HepG2 (cell line): ENCODE measurements around the gene FHIT. TPM values are rescaled to one million over a fixed set of nuclear protein-coding genes. Genes with fewer than 3 reads are reported as not detected.

Source experiments
- ATAC-seq: fragments of 200-7000 bp; cut with Tn5 transposase; 3 replicates; pipeline ENCODE4 v1.9.1; 2020; ENCODE audit warnings: mild to moderate bottlenecking, moderate library complexity
- BruUV-seq: library from RNA; stranded (reverse); fragments of 400-500 nt; replicated peaks from 2 replicates; lab custom pipeline; 2021; lab: Mats Ljungman, UMichigan
- CTCF ChIA-PET: fragments of 300-600 bp; formaldehyde crosslinking; extraction: SDS; loops from one replicate; lab custom pipeline; 2021; ENCODE audit warnings: low total read pairs, inconsistent platforms, low intra/inter-chr PET ratio; lab: Yijun Ruan, JAX
- POLR2A ChIA-PET: fragments of 350-600 bp; sonication (Branson Sonifier 250); formaldehyde crosslinking; loops from one replicate; lab custom pipeline; 2020; ENCODE audit warnings: antibody characterized with exemption, inconsistent platforms; lab: Yijun Ruan, JAX
- DNase-seq: peaks from one replicate; pipeline ENCODE4 v3.0.0-alpha.2; 2015; ENCODE audit warnings: low spot score
- FAIRE-seq: peaks from 3 replicates; lab custom pipeline; 2011; peaks lifted over from hg19 to GRCh38; lab: Jason Lieb, UNC
- H2AFZ ChIP-seq: one replicate; pipeline ENCODE4 v1.6.1; 2011; ENCODE audit warnings: low read length, inconsistent platforms
- H3K27ac ChIP-seq: fragments of 300-600 bp; 3 replicates; pipeline ENCODE4 v1.8.0; 2011; ENCODE audit warnings: mixed run types, mild to moderate bottlenecking, mixed read lengths, low read length, inconsistent platforms; ENCODE audit not compliant: insufficient read depth; ENCODE audit errors: extremely low read length
- H3K27me3 ChIP-seq, 2 experiments: fragments of 200-600 bp in 1 of 2; 2 replicates in 1 of 2; 3 replicates in 1 of 2; pipeline versions ENCODE4 v1.6.0 to v1.8.0; 2011; ENCODE audit warnings: low read length in 2 of 2, mild to moderate bottlenecking in 2 of 2, moderate library complexity in 2 of 2, inconsistent platforms in 1 of 2; ENCODE audit not compliant: insufficient read depth in 2 of 2, control insufficient read depth in 1 of 2
- H3K36me3 ChIP-seq, 2 experiments: fragments of 200-600 bp in 1 of 2; replicated peaks in 1 of 2; 2 replicates in 1 of 2; 3 replicates in 1 of 2; pipeline versions ENCODE4 v1.5.1 to v1.8.0; 2011; ENCODE audit warnings: low read length in 2 of 2, inconsistent platforms in 1 of 2; ENCODE audit not compliant: insufficient read depth in 2 of 2, control insufficient read depth in 1 of 2
- H3K4me1 ChIP-seq: 2 replicates; pipeline ENCODE4 v1.5.1; 2012; ENCODE audit warnings: low read length, inconsistent platforms; ENCODE audit not compliant: insufficient read depth
- H3K4me2 ChIP-seq: 2 replicates; pipeline ENCODE4 v1.6.0; 2011; ENCODE audit warnings: low read depth, low read length, inconsistent platforms
- H3K4me3 ChIP-seq, 3 experiments: fragments of 200-600 bp in 1 of 3; sonication (generic), shearing (Covaris generic) in 1 of 3; replicated peaks in 1 of 3; 2 replicates each; pipeline ENCODE4 v1.5.1; 2011 to 2016; ENCODE audit warnings: low read length in 3 of 3, inconsistent platforms in 2 of 3, low read depth in 2 of 3, mild to moderate bottlenecking in 2 of 3, control low read depth in 1 of 3, mixed read lengths in 1 of 3; ENCODE audit not compliant: insufficient read depth in 1 of 3
- H3K79me2 ChIP-seq: one replicate; pipeline ENCODE4 v1.6.1; 2011; ENCODE audit warnings: low read length, inconsistent platforms; ENCODE audit not compliant: insufficient read depth
- H3K9ac ChIP-seq: 2 replicates; pipeline ENCODE4 v1.6.0; 2011; ENCODE audit warnings: mild to moderate bottlenecking, low read depth, low read length, inconsistent platforms; ENCODE audit not compliant: insufficient read depth
- H3K9me3 ChIP-seq: 2 replicates; pipeline ENCODE4 v1.5.1; 2012; ENCODE audit warnings: mild to moderate bottlenecking, low read length
- H4K20me1 ChIP-seq: 2 replicates; pipeline ENCODE4 v1.6.0; 2011; ENCODE audit warnings: inconsistent platforms, mild to moderate bottlenecking, low read length, moderate library complexity; ENCODE audit not compliant: insufficient read depth
- ESRRA ChIP-seq: sonication (generic); formaldehyde crosslinking; IDR thresholded peaks from 2 replicates; pipeline ENCODE4 v1.5.1; 2020; ENCODE audit warnings: mild to moderate bottlenecking, low read depth, missing genetic modification reagents
- GTF2F1 ChIP-seq: fragments of 150-350 bp; IDR thresholded peaks from 2 replicates; pipeline ENCODE4 v1.6.1; 2014; ENCODE audit warnings: low read length
- KAT7 ChIP-seq: IDR thresholded peaks from 2 replicates; pipeline ENCODE4 v1.6.1; 2018; ENCODE audit warnings: borderline replicate concordance, missing compliant biosample characterization
- KLF15 ChIP-seq: sonication (generic); formaldehyde crosslinking; IDR thresholded peaks from 2 replicates; pipeline ENCODE4 v1.8.1; 2023; ENCODE audit warnings: borderline replicate concordance, mild to moderate bottlenecking, inconsistent platforms, missing genetic modification reagents, mixed read lengths
- KMT2B ChIP-seq: IDR thresholded peaks from 2 replicates; pipeline ENCODE4 v1.6.1; 2016; ENCODE audit warnings: missing genetic modification reagents, missing compliant biosample characterization
- PPARG ChIP-seq: conservative IDR thresholded peaks from 2 replicates; pipeline ENCODE4 v1.6.1; 2016; ENCODE audit warnings: missing biosample characterization, missing genetic modification reagents
- SMARCC2 ChIP-seq: fragments of 450-650 bp; IDR thresholded peaks from 2 replicates; pipeline ENCODE4 v1.6.1; 2017; ENCODE audit warnings: antibody characterized with exemption, mild to moderate bottlenecking
- SRSF9 ChIP-seq: fragments of 200-400 bp; formaldehyde crosslinking; IDR thresholded peaks from 2 replicates; pipeline ENCODE4 v1.6.1; 2018; ENCODE audit warnings: borderline replicate concordance, mild to moderate bottlenecking, low read depth, low read length; ENCODE audit not compliant: insufficient read depth, poor library complexity, severe bottlenecking
- XRCC5 ChIP-seq: fragments of 200-400 bp; formaldehyde crosslinking; optimal IDR thresholded peaks from 2 replicates; pipeline ENCODE3; 2017; ENCODE audit warnings: mild to moderate bottlenecking, low read length
- ZNF121 ChIP-seq: sonication (generic); formaldehyde crosslinking; IDR thresholded peaks from 2 replicates; pipeline ENCODE4 v1.5.0; 2020; ENCODE audit warnings: mild to moderate bottlenecking, missing genetic modification reagents
- ZNF605 ChIP-seq: sonication (generic); formaldehyde crosslinking; IDR thresholded peaks from 2 replicates; pipeline ENCODE4 v1.8.0; 2022; ENCODE audit warnings: mild to moderate bottlenecking, missing genetic modification reagents
- ZNF792 ChIP-seq: IDR thresholded peaks from 2 replicates; pipeline ENCODE4 v1.6.1; 2016
- ZSCAN29 ChIP-seq: sonication (generic); formaldehyde crosslinking; conservative IDR thresholded peaks from 2 replicates; pipeline ENCODE4 v1.4.0; 2020; ENCODE audit warnings: mild to moderate bottlenecking, missing genetic modification reagents
- WGBS: methylation state at CpG from one replicate; pipeline ENCODE4 v1.1.6; 2017; ENCODE audit warnings: low lambda C conversion rate; 5-methylcytosine and 5-hydroxymethylcytosine counted together
- in situ Hi-C: cut with HindIII; loops from 2 replicates; pipeline ENCODE4 v1.10.0; 2017; ENCODE audit warnings: low pct_unique_long_range_greater_than_20kb; ENCODE audit not compliant: extremely low pct_ligation_motif_present
- intact Hi-C: fragments of 100-400 bp; cut with micrococcal nuclease; formaldehyde crosslinking; loops from one replicate; pipeline ENCODE4 v1.10.0; 2022; ENCODE audit not compliant: unreplicated experiment
- polyA plus RNA-seq, 8 experiments: library from polyadenylated mRNA; depleted of rRNA in 3 of 8; stranded (reverse) in 7 of 8; unstranded in 1 of 8; fragments of >200 nt; fragmentation: Illumina TruSeq in 4 of 8; extraction: Trizol in 4 of 8; gene quantifications; 2 replicates each; pipeline versions ENCODE4 v1.2.1 to v1.2.3, GENCODE V29; 2011 to 2016; ENCODE audit warnings: low read depth in 4 of 8, missing spikeins in 1 of 8, mixed read lengths in 1 of 8; ENCODE audit not compliant: insufficient read depth in 1 of 8
- total RNA-seq, 5 experiments: library from RNA; depleted of rRNA; stranded (reverse); fragments of >200 nt; fragmentation: Illumina TruSeq; extraction: Trizol; gene quantifications; 2 replicates each; pipeline ENCODE4 v1.2.3, GENCODE V29; 2016; ENCODE audit warnings: low read depth in 1 of 5
- TF ChIP-seq, protein P1 (sequence below): sonication (generic); formaldehyde crosslinking; IDR thresholded peaks from 2 replicates; pipeline ENCODE4 v1.4.0; 2020; ENCODE audit warnings: mild to moderate bottlenecking, missing genetic modification reagents
- TF ChIP-seq, protein P2 (sequence below): IDR thresholded peaks from 2 replicates; pipeline ENCODE4 v1.6.1; 2016; ENCODE audit warnings: mild to moderate bottlenecking, missing biosample characterization, missing genetic modification reagents
- TF ChIP-seq, protein P3 (sequence below): IDR thresholded peaks from 2 replicates; pipeline ENCODE4 v1.6.1; 2016

Gene FHIT
- total and polyA plus RNA-seq, 2 of the 13 experiments (the other 11 are each of a cell fraction or from before 2014, with no cell fraction given): 4.0 to 4.6 TPM

DNA sequence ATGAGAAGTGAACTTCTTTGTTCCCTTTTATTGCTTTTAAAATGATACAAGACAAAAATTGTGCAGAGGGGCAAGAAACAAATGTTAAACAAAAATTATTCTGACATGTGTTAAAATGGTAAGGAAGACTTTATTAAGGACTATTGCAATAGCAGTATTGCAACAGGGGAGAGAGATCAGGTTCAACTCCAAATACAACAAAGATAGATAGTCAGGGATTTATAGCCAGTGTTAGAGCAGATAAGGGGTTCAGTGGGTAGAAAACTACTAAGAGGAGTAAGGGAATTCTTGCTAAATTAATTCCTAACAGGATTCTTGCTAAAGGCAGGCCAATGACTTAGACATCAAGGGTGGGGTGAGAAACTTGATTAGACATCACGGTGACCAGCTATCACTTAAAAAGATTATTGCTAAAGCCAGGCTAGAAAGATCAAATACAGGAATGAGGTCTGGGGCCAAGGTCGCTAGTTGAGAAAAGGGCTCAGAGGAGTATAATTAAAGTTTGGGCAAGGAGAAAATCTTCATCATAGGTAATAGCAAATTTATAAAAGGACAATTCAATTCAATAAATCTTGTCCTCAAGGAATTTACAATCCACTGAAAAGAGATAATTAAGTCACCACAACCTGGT, 81.5 kb downstream of the FHIT start (continued):
- TF ChIP-seq ESRRA (CRISPR knock-in tag) (no peak), KMT2B (CRISPR knock-in tag) (no peak), ZNF121 (CRISPR knock-in tag) (no peak)
- TF ChIP-seq, protein P1, sequence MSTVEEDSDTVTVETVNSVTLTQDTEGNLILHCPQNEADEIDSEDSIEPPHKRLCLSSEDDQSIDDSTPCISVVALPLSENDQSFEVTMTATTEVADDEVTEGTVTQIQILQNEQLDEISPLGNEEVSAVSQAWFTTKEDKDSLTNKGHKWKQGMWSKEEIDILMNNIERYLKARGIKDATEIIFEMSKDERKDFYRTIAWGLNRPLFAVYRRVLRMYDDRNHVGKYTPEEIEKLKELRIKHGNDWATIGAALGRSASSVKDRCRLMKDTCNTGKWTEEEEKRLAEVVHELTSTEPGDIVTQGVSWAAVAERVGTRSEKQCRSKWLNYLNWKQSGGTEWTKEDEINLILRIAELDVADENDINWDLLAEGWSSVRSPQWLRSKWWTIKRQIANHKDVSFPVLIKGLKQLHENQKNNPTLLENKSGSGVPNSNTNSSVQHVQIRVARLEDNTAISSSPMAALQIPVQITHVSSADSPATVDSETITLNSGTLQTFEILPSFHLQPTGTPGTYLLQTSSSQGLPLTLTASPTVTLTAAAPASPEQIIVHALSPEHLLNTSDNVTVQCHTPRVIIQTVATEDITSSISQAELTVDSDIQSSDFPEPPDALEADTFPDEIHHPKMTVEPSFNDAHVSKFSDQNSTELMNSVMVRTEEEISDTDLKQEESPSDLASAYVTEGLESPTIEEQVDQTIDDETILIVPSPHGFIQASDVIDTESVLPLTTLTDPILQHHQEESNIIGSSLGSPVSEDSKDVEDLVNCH (CRISPR knock-in tag): no peak
- TF ChIP-seq, protein P2, sequence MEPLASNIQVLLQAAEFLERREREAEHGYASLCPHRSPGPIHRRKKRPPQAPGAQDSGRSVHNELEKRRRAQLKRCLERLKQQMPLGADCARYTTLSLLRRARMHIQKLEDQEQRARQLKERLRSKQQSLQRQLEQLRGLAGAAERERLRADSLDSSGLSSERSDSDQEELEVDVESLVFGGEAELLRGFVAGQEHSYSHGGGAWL (CRISPR knock-in tag): no peak
- TF ChIP-seq, protein P3, sequence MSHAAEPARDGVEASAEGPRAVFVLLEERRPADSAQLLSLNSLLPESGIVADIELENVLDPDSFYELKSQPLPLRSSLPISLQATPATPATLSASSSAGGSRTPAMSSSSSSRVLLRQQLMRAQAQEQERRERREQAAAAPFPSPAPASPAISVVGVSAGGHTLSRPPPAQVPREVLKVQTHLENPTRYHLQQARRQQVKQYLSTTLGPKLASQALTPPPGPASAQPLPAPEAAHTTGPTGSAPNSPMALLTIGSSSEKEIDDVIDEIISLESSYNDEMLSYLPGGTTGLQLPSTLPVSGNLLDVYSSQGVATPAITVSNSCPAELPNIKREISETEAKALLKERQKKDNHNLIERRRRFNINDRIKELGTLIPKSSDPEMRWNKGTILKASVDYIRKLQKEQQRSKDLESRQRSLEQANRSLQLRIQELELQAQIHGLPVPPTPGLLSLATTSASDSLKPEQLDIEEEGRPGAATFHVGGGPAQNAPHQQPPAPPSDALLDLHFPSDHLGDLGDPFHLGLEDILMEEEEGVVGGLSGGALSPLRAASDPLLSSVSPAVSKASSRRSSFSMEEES (CRISPR knock-in tag): no peak

DNA sequence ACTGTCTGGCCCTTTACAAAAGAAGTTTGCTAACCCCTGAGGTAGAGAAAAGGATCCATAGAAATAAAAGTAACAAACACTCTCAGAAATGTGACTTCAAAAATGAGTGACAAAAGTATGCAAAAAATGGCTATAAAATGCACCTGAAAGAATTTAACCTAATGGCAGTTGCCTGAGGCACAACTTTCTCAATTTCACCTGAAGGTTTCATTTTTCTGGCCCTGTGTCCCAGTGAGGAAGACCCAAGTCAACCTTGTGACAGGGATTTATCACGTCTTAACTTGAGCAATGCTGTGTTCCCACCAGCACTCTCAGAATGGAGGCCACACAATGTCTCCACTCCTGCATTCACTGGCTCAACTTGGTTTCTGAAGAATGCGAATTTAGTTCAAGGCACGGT, 83.0 kb downstream of the FHIT start:
- H3K9ac ChIP-seq: no peak overlapping the region
- no peak for ATAC-seq
- POLR2A ChIA-PET: no interaction called here
- no peak overlapping the region for H3K27ac ChIP-seq
- no peak for FAIRE-seq
- H3K4me2 ChIP-seq: no peak overlapping the region
- no peaks in the 10 kb centered on the region for H4K20me1 ChIP-seq
- no peak for DNase-seq
- H3K4me3 ChIP-seq: no peak overlapping the region
- H3K79me2 ChIP-seq: no peaks in the 10 kb centered on the region
- no peak overlapping the region for H2AFZ ChIP-seq
- no peaks in the 10 kb centered on the region for H3K36me3 ChIP-seq
- TF ChIP-seq ZSCAN29 (CRISPR knock-in tag) (no peak), SRSF9 (no peak), KLF15 (CRISPR knock-in tag) (no peak), SMARCC2 (no peak), XRCC5 (no peak), PPARG (no peak), GTF2F1 (no peak), KAT7 (CRISPR knock-in tag) (no peak), ZNF792 (CRISPR knock-in tag) (no peak), ZNF605 (no peak)
- TF ChIP-seq, protein P1 (CRISPR knock-in tag): no peak
- no TSS peak for BruUV-seq
- no peaks in the 10 kb centered on the region for H3K9me3 ChIP-seq
- intact Hi-C loops (no loop called here), in situ Hi-C loops (no loop called here)
- no peaks in the 10 kb centered on the region for H3K27me3 ChIP-seq
- CTCF ChIA-PET: no interaction called here
- 93% methylated on average over 3 of the region's 3 CpGs for WGBS
- H3K4me1 ChIP-seq: peaks cover 1% of the 10 kb centered on the region; the same call in 1 of the 2 replicates
